ENCODE data around the gene PATE3. TPM values are rescaled to one million over a fixed set of nuclear protein-coding genes. Genes with fewer than 3 reads are reported as not detected.

Gene PATE3
- total and polyA plus RNA-seq, 10 of the 15 experiments (the other 5 are each of a cell fraction or from before 2014, with no cell fraction given) = not detected

- Histone ChIP-seq H3K9me3 (replicated peaks; ENCODE audit: control insufficient read depth, insufficient read depth, low read length) (no peaks in the 10 kb centered on the region), H3K4me1 (ENCODE audit: control insufficient read depth, insufficient read depth, low read length) (no peaks in the 10 kb centered on the region), H3K27ac (ENCODE audit: control insufficient read depth, insufficient read depth) (no peak overlapping the region), H3K4me2 (ENCODE audit: control insufficient read depth, insufficient read depth) (no peak overlapping the region), H3K4me3 (no peak overlapping the region), H2AFZ (ENCODE audit: control insufficient read depth, low read depth, low read length) (no peak overlapping the region), H3K36me3 (ENCODE audit: control insufficient read depth in 2 of 2, insufficient read depth in 2 of 2, low read length in 1 of 2) (no peaks in the 10 kb centered on the region), H3K79me2 (ENCODE audit: control insufficient read depth, insufficient read depth, low read length) (no peaks in the 10 kb centered on the region), H3K9ac (ENCODE audit: control insufficient read depth, insufficient read depth, low read length) (no peak overlapping the region), H3K27me3 (replicated peaks in 1 of 2; ENCODE audit: control insufficient read depth in 2 of 2, insufficient read depth in 2 of 2, low read length in 1 of 2) (no peaks in the 10 kb centered on the region; a peak in 2 of 4 replicates), H4K20me1 (ENCODE audit: control insufficient read depth, insufficient read depth) (no peaks in the 10 kb centered on the region)
- in situ Hi-C loops (cut with MboI) = no loop called here
- intact Hi-C loops (cut with micrococcal nuclease; ENCODE audit: unreplicated experiment) = no loop called here
- ChIA-PET CTCF (no interaction called here), POLR2A (no interaction called here), SMC1A (ENCODE audit: uncharacterized antibody, unreplicated experiment) (no interaction called here), RAD21 (ENCODE audit: unreplicated experiment) (no interaction called here)
- BruUV-seq (replicated peaks) = no TSS peak
- FAIRE-seq (no peak), ATAC-seq (no peak), DNase-seq (ENCODE audit: low read depth, low spot score) (no peak)
- TF ChIP-seq RELA (IDR thresholded peaks at IDR 0.05; ENCODE audit: borderline replicate concordance, partially characterized antibody) = no peak
- no peak for TF ChIP-seq HCFC1 (IDR thresholded peaks at IDR 0.05; ENCODE audit: low read length)
- 60% methylated on average over 1 of the region's 1 CpG for WGBS (ENCODE audit: insufficient coverage, insufficient replicate concordance, low lambda C conversion rate, missing lambda C conversion rate)
These were observed 25.5 kb upstream of the PATE3 start for GRCh38 chr11:125762445-125762844.

GRCh38 chr11:125763483-125763882 lies 24.4 kb upstream of the PATE3 start:
- ChIA-PET CTCF (no interaction called here), POLR2A (no interaction called here), SMC1A (ENCODE audit: uncharacterized antibody, unreplicated experiment) (no interaction called here), RAD21 (ENCODE audit: unreplicated experiment) (no interaction called here)
- ATAC-seq = no peak
- Histone ChIP-seq H3K9me3 (replicated peaks; ENCODE audit: control insufficient read depth, insufficient read depth, low read length) (no peaks in the 10 kb centered on the region), H3K36me3 (ENCODE audit: control insufficient read depth in 2 of 2, insufficient read depth in 2 of 2, low read length in 1 of 2) (no peaks in the 10 kb centered on the region), H3K4me3 (no peak overlapping the region), H3K4me2 (ENCODE audit: control insufficient read depth, insufficient read depth) (no peak overlapping the region), H4K20me1 (ENCODE audit: control insufficient read depth, insufficient read depth) (no peaks in the 10 kb centered on the region), H3K9ac (ENCODE audit: control insufficient read depth, insufficient read depth, low read length) (no peak overlapping the region), H3K27me3 (replicated peaks in 1 of 2; ENCODE audit: control insufficient read depth in 2 of 2, insufficient read depth in 2 of 2, low read length in 1 of 2) (no peaks in the 10 kb centered on the region; a peak in 2 of 4 replicates), H3K79me2 (ENCODE audit: control insufficient read depth, insufficient read depth, low read length) (no peaks in the 10 kb centered on the region), H3K4me1 (ENCODE audit: control insufficient read depth, insufficient read depth, low read length) (no peaks in the 10 kb centered on the region), H2AFZ (ENCODE audit: control insufficient read depth, low read depth, low read length) (no peak overlapping the region), H3K27ac (ENCODE audit: control insufficient read depth, insufficient read depth) (no peak overlapping the region)
- no TSS peak for BruUV-seq (replicated peaks)
- no peak for FAIRE-seq
- in situ Hi-C loops (cut with MboI) (no loop called here), intact Hi-C loops (cut with micrococcal nuclease; ENCODE audit: unreplicated experiment) (no loop called here)
- TF ChIP-seq MTA3 (IDR thresholded peaks at IDR 0.05; ENCODE audit: borderline replicate concordance, low read length) (no peak), E4F1 (IDR thresholded peaks at IDR 0.05; ENCODE audit: borderline replicate concordance, partially characterized antibody) (no peak), ZSCAN29 (IDR thresholded peaks at IDR 0.05) (no peak), TARDBP (IDR thresholded peaks at IDR 0.05; ENCODE audit: borderline replicate concordance) (no peak), SMC3 (IDR thresholded peaks at IDR 0.05; ENCODE audit: borderline replicate concordance, low read length) (no peak), CREM (IDR thresholded peaks at IDR 0.05; ENCODE audit: low read depth) (no peak), NFXL1 (IDR thresholded peaks at IDR 0.05; ENCODE audit: borderline replicate concordance) (no peak), ZBTB4 (CRISPR knock-in tag; IDR thresholded peaks at IDR 0.05) (no peak), EP300 (IDR thresholded peaks at IDR 0.05; ENCODE audit: borderline replicate concordance in 1 of 2, control insufficient read depth in 1 of 2, low read depth in 2 of 2, low read length in 2 of 2) (no peak), MXI1 (IDR thresholded peaks at IDR 0.05; ENCODE audit: low read depth, low read length) (no peak)
- no peak for DNase-seq (ENCODE audit: low read depth, low spot score)
- WGBS (ENCODE audit: insufficient coverage, insufficient replicate concordance, low lambda C conversion rate, missing lambda C conversion rate) = 20% methylated on average over 2 of the region's 2 CpGs
